ENCODE results near the gene CYB561D2.

CYB561D2 gene

GRCh38 chr3:50342813-50343633 is 7.6 kb upstream of the CYB561D2 start:
- Histone ChIP-seq H3K9me2 (replicated peaks; ENCODE audit: control insufficient read depth, low read length) (no peaks in the 10 kb centered on the region), H3K4me3 (ENCODE audit: low read length) (no peak overlapping the region), H3K79me2 (ENCODE audit: control insufficient read depth, low read length) (peaks cover 26% of the 10 kb centered on the region), H3K4me1 (ENCODE audit: control insufficient read depth, low read length) (peaks cover 50% of the 10 kb centered on the region), H3K9me3 (ENCODE audit: control insufficient read depth, insufficient read depth, low read length) (no peaks in the 10 kb centered on the region), H4K20me1 (ENCODE audit: control insufficient read depth, insufficient read depth, low read depth, low read length) (no peaks in the 10 kb centered on the region), H3K36me3 (ENCODE audit: control insufficient read depth, low read length) (peaks cover 20% of the 10 kb centered on the region), H3K4me2 (ENCODE audit: low read length) (no peak overlapping the region), H3K27me3 (ENCODE audit: control insufficient read depth, low read length) (no peaks in the 10 kb centered on the region), H3F3A (ENCODE audit: control insufficient read depth, insufficient read depth) (peaks cover 14% of the 10 kb centered on the region), H3K27ac (ENCODE audit: low read depth, low read length) (no peak overlapping the region)
- TF ChIP-seq EZH2phosphoT487 (IDR thresholded peaks at IDR 0.05; ENCODE audit: borderline replicate concordance, low read length) (no peak), CTCF (IDR thresholded peaks at IDR 0.05; ENCODE audit: low read depth, low read length, poor library complexity, severe bottlenecking) (no peak)

GRCh38 chr3:50345008-50345407 is 5.7 kb upstream of the CYB561D2 start:
- Histone ChIP-seq H3K9me3 (ENCODE audit: control insufficient read depth, insufficient read depth, low read length) (no peaks in the 10 kb centered on the region), H4K20me1 (ENCODE audit: control insufficient read depth, insufficient read depth, low read depth, low read length) (no peaks in the 10 kb centered on the region), H3K79me2 (ENCODE audit: control insufficient read depth, low read length) (peaks cover 15% of the 10 kb centered on the region), H3K4me1 (ENCODE audit: control insufficient read depth, low read length) (peaks cover 43% of the 10 kb centered on the region), H3K36me3 (ENCODE audit: control insufficient read depth, low read length) (peaks cover 20% of the 10 kb centered on the region), H3K9me2 (replicated peaks; ENCODE audit: control insufficient read depth, low read length) (no peaks in the 10 kb centered on the region), H3K27ac (ENCODE audit: low read depth, low read length) (no peak overlapping the region), H3K4me2 (ENCODE audit: low read length) (peak overlapping the region; percentile 61), H3K27me3 (ENCODE audit: control insufficient read depth, low read length) (no peaks in the 10 kb centered on the region), H3K4me3 (ENCODE audit: low read length) (peak overlapping the region; percentile 56; the same call in 1 of the 2 replicates), H3F3A (ENCODE audit: control insufficient read depth, insufficient read depth) (peaks cover 7% of the 10 kb centered on the region; the same call in 1 of the 2 replicates)
- TF ChIP-seq CTCF (IDR thresholded peaks at IDR 0.05; ENCODE audit: low read depth, low read length, poor library complexity, severe bottlenecking) (no peak), EZH2phosphoT487 (IDR thresholded peaks at IDR 0.05; ENCODE audit: borderline replicate concordance, low read length) (no peak)

- no peaks in the 10 kb centered on the region for H3K27me3 ChIP-seq (ENCODE audit: control insufficient read depth, low read length)
- peaks cover 42% of the 10 kb centered on the region for H3K4me1 ChIP-seq (ENCODE audit: control insufficient read depth, low read length)
- peaks cover 15% of the 10 kb centered on the region for H3K79me2 ChIP-seq (ENCODE audit: control insufficient read depth, low read length)
- peaks cover 19% of the 10 kb centered on the region for H3K36me3 ChIP-seq (ENCODE audit: control insufficient read depth, low read length)
- H3F3A ChIP-seq (ENCODE audit: control insufficient read depth, insufficient read depth), result peaks cover 7% of the 10 kb centered on the region; the same call in 1 of the 2 replicates
- TF ChIP-seq EZH2phosphoT487 (IDR thresholded peaks at IDR 0.05; ENCODE audit: borderline replicate concordance, low read length) (no peak), CTCF (IDR thresholded peaks at IDR 0.05; ENCODE audit: low read depth, low read length, poor library complexity, severe bottlenecking) (no peak)
- H3K4me3 ChIP-seq (ENCODE audit: low read length), result peak within 1 kb of the TSS; percentile 56
- H3K27ac ChIP-seq (ENCODE audit: low read depth, low read length), result no peak within 1 kb of the TSS
- peak within 1 kb of the TSS; percentile 61 for H3K4me2 ChIP-seq (ENCODE audit: low read length)
- no peaks in the 10 kb centered on the region for H3K9me2 ChIP-seq (replicated peaks; ENCODE audit: control insufficient read depth, low read length)
- no peaks in the 10 kb centered on the region for H3K9me3 ChIP-seq (ENCODE audit: control insufficient read depth, insufficient read depth, low read length)
- H4K20me1 ChIP-seq (ENCODE audit: control insufficient read depth, insufficient read depth, low read depth, low read length), result no peaks in the 10 kb centered on the region
These were observed 5.0 kb upstream of the CYB561D2 start, which contains the start of gene ZMYND10 for GRCh38 chr3:50345586-50346234. ZMYND10 (minus strand) TSS chr3:50345732; CDS start chr3:50345579, 153 bp downstream.
